Neural cell (in vitro differentiated cells): ENCODE results near the gene APOA1. TPM values are rescaled to one million over a fixed set of nuclear protein-coding genes. Genes with fewer than 3 reads are reported as not detected.

Source experiments
- H2AFZ ChIP-seq: fragments of 200-600, 300-800 bp; sonication (generic), shearing (Covaris generic); 2 replicates; pipeline ENCODE4 v1.6.0; 2014; ENCODE audit warnings: low read depth, mild to moderate bottlenecking, antibody characterized with exemption, low read length, moderate library complexity
- H3F3A ChIP-seq: fragments of 200-600 bp; shearing (Covaris generic); 2 replicates; pipeline ENCODE4 v1.6.1; 2016; ENCODE audit warnings: mild to moderate bottlenecking, moderate library complexity, mixed read lengths, antibody characterized with exemption, low read length; ENCODE audit not compliant: insufficient read depth, poor library complexity, severe bottlenecking
- H3K27ac ChIP-seq: fragments of 200-600, 300-800 bp; sonication (generic), shearing (Covaris generic); 2 replicates; pipeline ENCODE4 v1.5.1; 2014; ENCODE audit warnings: mild to moderate bottlenecking, low read length, moderate library complexity
- H3K27me3 ChIP-seq: fragments of 300-800, 200-600 bp; sonication (generic), shearing (Covaris generic); 2 replicates; pipeline ENCODE4 v1.6.0; 2014; ENCODE audit warnings: mild to moderate bottlenecking, low read depth, low read length, moderate library complexity; ENCODE audit not compliant: insufficient read depth
- H3K36me3 ChIP-seq: fragments of 300-800, 200-600 bp; sonication (generic), shearing (Covaris generic); 2 replicates; pipeline ENCODE4 v1.5.1; 2014; ENCODE audit warnings: mild to moderate bottlenecking, antibody characterized with exemption, low read length, moderate library complexity; ENCODE audit not compliant: insufficient read depth
- H3K4me2 ChIP-seq: fragments of 300-800, 200-600 bp; sonication (generic), shearing (Covaris generic); 2 replicates; pipeline ENCODE4 v1.6.0; 2014; ENCODE audit warnings: mild to moderate bottlenecking, low read length
- H3K4me3 ChIP-seq: fragments of 300-800, 200-600 bp; sonication (generic), shearing (Covaris generic); 2 replicates; pipeline ENCODE4 v1.5.1; 2014; ENCODE audit warnings: mild to moderate bottlenecking, low read length, moderate library complexity
- H3K79me2 ChIP-seq: fragments of 200-600 bp; shearing (Covaris generic); replicated peaks from 2 replicates; pipeline ENCODE4 v1.6.0; 2014; ENCODE audit warnings: mild to moderate bottlenecking, low read length, moderate library complexity; ENCODE audit not compliant: insufficient read depth
- H3K9ac ChIP-seq: fragments of 300-800, 200-600 bp; sonication (generic), shearing (Covaris generic); 2 replicates; pipeline ENCODE4 v1.6.1; 2016; ENCODE audit warnings: mild to moderate bottlenecking, low read length, mixed read lengths
- H3K9me2 ChIP-seq: fragments of 200-600 bp; shearing (Covaris generic); 2 replicates; pipeline ENCODE4 v1.6.1; 2016; ENCODE audit warnings: mild to moderate bottlenecking, low read length, mixed read lengths; ENCODE audit not compliant: insufficient read depth
- H3K9me3 ChIP-seq: fragments of 200-600, 300-800 bp; sonication (generic), shearing (Covaris generic); 2 replicates; pipeline ENCODE4 v1.6.1; 2016; ENCODE audit warnings: mild to moderate bottlenecking, mixed run types, low read length, moderate library complexity, mixed read lengths
- H4K20me1 ChIP-seq: fragments of 200-600 bp; shearing (Covaris generic); 2 replicates; pipeline ENCODE4 v1.6.1; 2016; ENCODE audit warnings: mild to moderate bottlenecking, mixed run types; ENCODE audit not compliant: insufficient read depth
- CTCF ChIP-seq: fragments of 450-650 bp; IDR thresholded peaks from 2 replicates; pipeline ENCODE4 v1.5.1; 2014; ENCODE audit warnings: antibody characterized with exemption, mild to moderate bottlenecking, moderate library complexity; ENCODE audit not compliant: poor library complexity, severe bottlenecking
- EP300 ChIP-seq: fragments of 450-650 bp; conservative IDR thresholded peaks from 2 replicates; pipeline ENCODE4 v1.6.1; 2014; ENCODE audit warnings: antibody characterized with exemption, mild to moderate bottlenecking, moderate library complexity; ENCODE audit not compliant: poor library complexity, severe bottlenecking
- EZH2 ChIP-seq: fragments of 200-600, 300-800 bp; shearing (Covaris generic), sonication (generic); IDR thresholded peaks from 2 replicates; pipeline ENCODE4 v1.6.1; 2014; ENCODE audit warnings: antibody characterized with exemption, low read length, borderline replicate concordance, mild to moderate bottlenecking; ENCODE audit not compliant: insufficient read depth, poor library complexity, severe bottlenecking
- MXI1 ChIP-seq: fragments of 450-650 bp; conservative IDR thresholded peaks from 2 replicates; pipeline ENCODE4 v1.6.1; 2014; ENCODE audit warnings: antibody characterized with exemption, mild to moderate bottlenecking; ENCODE audit not compliant: poor library complexity, severe bottlenecking
- POLR2AphosphoS5 ChIP-seq: IDR thresholded peaks from 2 replicates; pipeline ENCODE4 v1.6.1; 2012
- RAD21 ChIP-seq: fragments of 450-650 bp; conservative IDR thresholded peaks from 2 replicates; pipeline ENCODE4 v1.6.1; 2014; ENCODE audit warnings: antibody characterized with exemption, mild to moderate bottlenecking, moderate library complexity
- REST ChIP-seq: IDR thresholded peaks from 2 replicates; pipeline ENCODE4 v1.6.1; 2012; ENCODE audit warnings: borderline replicate concordance
- SMC3 ChIP-seq: fragments of 450-650 bp; conservative IDR thresholded peaks from 2 replicates; pipeline ENCODE4 v1.6.1; 2014; ENCODE audit warnings: antibody characterized with exemption, mild to moderate bottlenecking, moderate library complexity; ENCODE audit not compliant: poor library complexity
- TAF1 ChIP-seq: IDR thresholded peaks from 2 replicates; pipeline ENCODE4 v1.6.1; 2012; ENCODE audit warnings: low read depth
- polyA plus RNA-seq: library from polyadenylated mRNA; depleted of rRNA; stranded (reverse); fragments of >200 nt; gene quantifications from 2 replicates; pipeline ENCODE4 v1.2.3, GENCODE V29; 2014

The APOA1 gene
- polyA plus RNA-seq, 1 donor from 2014 or later = not detected

GRCh38 chr11:116857316-116857715, 19.9 kb upstream of the APOA1 start:
- Histone ChIP-seq H3K4me3 (no peak overlapping the region), H3K79me2 (no peaks in the 10 kb centered on the region), H4K20me1 (no peaks in the 10 kb centered on the region), H3K9me3 (no peaks in the 10 kb centered on the region), H3K4me2 (no peak overlapping the region), H3K9me2 (no peaks in the 10 kb centered on the region), H2AFZ (no peak overlapping the region), H3K36me3 (peaks cover 11% of the 10 kb centered on the region), H3K27me3 (no peaks in the 10 kb centered on the region), H3F3A (no peaks in the 10 kb centered on the region), H3K27ac (no peak overlapping the region), H3K9ac (no peak overlapping the region)
- no peak for TF ChIP-seq SMC3
- TF ChIP-seq EP300 = no peak
- TF ChIP-seq EZH2 = no peak
- TF ChIP-seq REST = no peak
- no peak for TF ChIP-seq RAD21

- peaks cover 11% of the 10 kb centered on the region for H3K36me3 ChIP-seq
- H4K20me1 ChIP-seq = no peaks in the 10 kb centered on the region
- no peak overlapping the region for H3K4me2 ChIP-seq
- H2AFZ ChIP-seq = no peak overlapping the region
- H3K9me2 ChIP-seq = no peaks in the 10 kb centered on the region
- TF ChIP-seq SMC3 (no peak), EP300 (no peak), RAD21 (no peak), CTCF (no peak), TAF1 (no peak), REST (no peak), MXI1 (no peak), POLR2AphosphoS5 (no peak), EZH2 (no peak)
- no peak overlapping the region for H3K4me3 ChIP-seq
- H3K27me3 ChIP-seq = no peaks in the 10 kb centered on the region
- no peaks in the 10 kb centered on the region for H3F3A ChIP-seq
- no peak overlapping the region for H3K9ac ChIP-seq
- H3K79me2 ChIP-seq = no peaks in the 10 kb centered on the region
- H3K27ac ChIP-seq = no peak overlapping the region
- no peaks in the 10 kb centered on the region for H3K9me3 ChIP-seq
Observed at GRCh38 chr11:116856423-116856822, 19.0 kb upstream of the APOA1 start.
